SH-SY5Y (cell line): Measurements from ENCODE around the gene TIGD3.

Experiments used
- GATA2 ChIP-seq: IDR thresholded peaks from 2 replicates; pipeline ENCODE4 v1.6.1; 2011; ENCODE audit warnings: mild to moderate bottlenecking, low read depth, low read length
- GATA3 ChIP-seq: IDR thresholded peaks from 2 replicates; pipeline ENCODE4 v1.6.1; 2011; ENCODE audit warnings: low read depth, mild to moderate bottlenecking, low read length, moderate library complexity

- TF ChIP-seq GATA3 (no peak), GATA2 (no peak)
These were observed 39.0 kb downstream of the TIGD3 start for GRCh38 chr11:65393513-65394079.
